Esophagus squamous epithelium (tissue), 4 donors: ENCODE measurements around the gene CNNM1.

ENCODE experiments used
- CTCF ChIP-seq, 6 experiments: fragments of 450-650 bp in 4 of 6; fragments of 200-600 bp in 2 of 6; sonication (generic) in 2 of 6; IDR thresholded peaks; one replicate each; pipeline ENCODE4 v1.5.1; 2016 to 2019; ENCODE audit warnings: antibody characterized with exemption in 6 of 6, mild to moderate bottlenecking in 4 of 6, moderate library complexity in 4 of 6
- POLR2A ChIP-seq, 4 donors: fragments of 450-650 bp; IDR thresholded peaks; one replicate each; pipeline ENCODE4 v1.6.1; 2017; ENCODE audit warnings: antibody characterized with exemption in 4 of 4, mild to moderate bottlenecking in 4 of 4, moderate library complexity in 3 of 4

DNA sequence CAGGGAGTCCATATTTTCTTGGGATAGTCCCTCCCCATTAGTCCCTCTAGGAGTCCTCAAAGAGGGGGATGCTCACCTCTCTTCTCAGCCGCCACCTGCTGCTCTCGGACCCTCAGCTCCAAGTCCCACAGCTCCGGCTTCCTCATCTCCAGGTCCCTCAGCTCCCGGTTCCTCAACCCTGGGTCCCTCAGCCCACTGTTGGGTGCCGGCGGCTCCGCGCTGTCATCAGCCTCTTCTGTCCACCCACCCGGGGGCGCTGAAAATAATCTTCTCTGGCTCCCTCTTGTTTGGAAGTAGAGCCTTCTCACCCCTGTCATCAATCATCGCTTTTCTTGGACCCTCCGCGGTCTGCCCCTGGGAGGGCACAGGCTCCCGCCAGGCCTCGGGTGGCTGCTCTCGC is 13.3 kb upstream of the CNNM1 start:
- TF ChIP-seq CTCF (IDR thresholded peaks at IDR 0.05) (no peak), POLR2A (IDR thresholded peaks at IDR 0.05) (no peak)
